LNCAP (cell line): ENCODE measurements around the gene SPTLC2.
A peak's percentile ranks its signal among the peaks of the same experiment; 100 is the strongest.

Source experiments
- TF ChIP-seq, protein P1 (sequence below): fragments of 450-650 bp; IDR thresholded peaks from 2 replicates; pipeline ENCODE4 v1.5.1; 2017; ENCODE audit warnings: mild to moderate bottlenecking

The SPTLC2 gene, protein sequence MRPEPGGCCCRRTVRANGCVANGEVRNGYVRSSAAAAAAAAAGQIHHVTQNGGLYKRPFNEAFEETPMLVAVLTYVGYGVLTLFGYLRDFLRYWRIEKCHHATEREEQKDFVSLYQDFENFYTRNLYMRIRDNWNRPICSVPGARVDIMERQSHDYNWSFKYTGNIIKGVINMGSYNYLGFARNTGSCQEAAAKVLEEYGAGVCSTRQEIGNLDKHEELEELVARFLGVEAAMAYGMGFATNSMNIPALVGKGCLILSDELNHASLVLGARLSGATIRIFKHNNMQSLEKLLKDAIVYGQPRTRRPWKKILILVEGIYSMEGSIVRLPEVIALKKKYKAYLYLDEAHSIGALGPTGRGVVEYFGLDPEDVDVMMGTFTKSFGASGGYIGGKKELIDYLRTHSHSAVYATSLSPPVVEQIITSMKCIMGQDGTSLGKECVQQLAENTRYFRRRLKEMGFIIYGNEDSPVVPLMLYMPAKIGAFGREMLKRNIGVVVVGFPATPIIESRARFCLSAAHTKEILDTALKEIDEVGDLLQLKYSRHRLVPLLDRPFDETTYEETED

GRCh38 chr14:77616454-77617229, at the start of gene SPTLC2:
SPTLC2 (minus strand) TSS chr14:77616637; CDS start chr14:77616579, 58 bp downstream.
- TF ChIP-seq, protein P1, sequence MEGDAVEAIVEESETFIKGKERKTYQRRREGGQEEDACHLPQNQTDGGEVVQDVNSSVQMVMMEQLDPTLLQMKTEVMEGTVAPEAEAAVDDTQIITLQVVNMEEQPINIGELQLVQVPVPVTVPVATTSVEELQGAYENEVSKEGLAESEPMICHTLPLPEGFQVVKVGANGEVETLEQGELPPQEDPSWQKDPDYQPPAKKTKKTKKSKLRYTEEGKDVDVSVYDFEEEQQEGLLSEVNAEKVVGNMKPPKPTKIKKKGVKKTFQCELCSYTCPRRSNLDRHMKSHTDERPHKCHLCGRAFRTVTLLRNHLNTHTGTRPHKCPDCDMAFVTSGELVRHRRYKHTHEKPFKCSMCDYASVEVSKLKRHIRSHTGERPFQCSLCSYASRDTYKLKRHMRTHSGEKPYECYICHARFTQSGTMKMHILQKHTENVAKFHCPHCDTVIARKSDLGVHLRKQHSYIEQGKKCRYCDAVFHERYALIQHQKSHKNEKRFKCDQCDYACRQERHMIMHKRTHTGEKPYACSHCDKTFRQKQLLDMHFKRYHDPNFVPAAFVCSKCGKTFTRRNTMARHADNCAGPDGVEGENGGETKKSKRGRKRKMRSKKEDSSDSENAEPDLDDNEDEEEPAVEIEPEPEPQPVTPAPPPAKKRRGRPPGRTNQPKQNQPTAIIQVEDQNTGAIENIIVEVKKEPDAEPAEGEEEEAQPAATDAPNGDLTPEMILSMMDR, result peak; percentile 29; the same call in 1 of the 2 replicates

GRCh38 chr14:77663293-77663692, 46.9 kb upstream of the SPTLC2 start:
- TF ChIP-seq, protein P1, result no peak

GRCh38 chr14:77660754-77661153, 44.3 kb upstream of the SPTLC2 start:
- TF ChIP-seq, protein P1, result no peak

DNA sequence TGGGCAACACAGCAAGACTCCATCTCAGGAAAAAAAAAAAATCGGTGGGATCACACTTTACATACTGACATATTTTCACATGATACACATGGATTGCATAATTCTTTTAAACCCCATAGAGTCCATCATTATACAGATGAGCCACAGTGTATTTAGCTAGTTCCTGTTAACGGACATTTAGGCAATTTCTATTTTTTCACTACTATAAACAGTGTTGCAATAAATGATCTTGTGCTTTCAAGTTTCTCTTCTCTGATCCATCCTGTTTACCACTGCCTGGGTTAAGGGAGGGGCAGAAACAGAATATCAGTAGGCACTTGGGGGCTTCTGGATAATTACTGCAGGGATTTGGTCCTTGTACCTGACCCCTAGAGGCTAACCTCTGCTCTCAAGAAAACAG, 43.4 kb upstream of the SPTLC2 start:
- TF ChIP-seq, protein P1, result no peak

DNA sequence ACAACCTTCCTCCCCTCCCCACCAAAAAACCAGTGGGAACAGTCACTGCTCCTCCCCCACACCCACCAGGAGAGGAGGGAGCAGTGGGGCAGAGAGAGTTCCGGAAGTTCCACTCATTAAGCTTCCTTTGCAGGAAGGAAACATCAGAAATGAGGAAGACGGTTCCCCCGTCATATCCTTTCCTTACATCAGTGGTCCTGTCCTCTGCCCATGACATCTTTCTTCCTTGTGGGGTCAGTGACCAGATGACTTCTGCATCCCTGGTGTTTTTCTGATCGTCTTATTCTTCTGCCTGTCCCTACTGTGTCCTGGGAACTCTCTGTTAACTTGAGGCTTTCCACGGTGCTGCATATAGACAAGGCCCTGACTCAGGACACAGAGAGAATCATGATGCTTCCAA, 40.8 kb upstream of the SPTLC2 start:
- TF ChIP-seq, protein P1, result no peak

DNA sequence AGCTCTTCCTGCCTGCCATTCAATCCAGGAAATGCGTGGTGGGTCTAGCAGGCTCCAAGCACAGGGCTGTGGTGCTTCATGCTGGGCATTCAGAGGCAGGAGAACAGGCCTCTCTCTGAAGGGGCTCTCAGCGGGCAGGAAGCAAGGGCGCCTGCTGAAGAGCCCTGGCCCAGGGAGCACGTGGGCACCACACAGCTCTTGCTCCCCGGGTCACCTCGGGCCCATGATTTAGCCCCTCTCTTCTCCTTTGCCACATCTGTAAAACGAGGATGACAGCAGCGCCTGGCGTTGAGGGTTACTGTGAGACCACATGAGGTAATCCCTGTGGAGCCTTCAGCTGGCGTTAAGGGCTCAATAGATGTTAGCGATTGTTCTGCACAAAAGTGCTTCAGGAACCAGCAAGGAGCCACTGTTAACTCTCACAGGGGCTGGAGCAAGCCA, 37.6 kb upstream of the SPTLC2 start:
- TF ChIP-seq, protein P1, result no peak

- TF ChIP-seq, protein P1, result no peak
Measured at GRCh38 chr14:77649326-77649725, 32.9 kb upstream of the SPTLC2 start.
